ENCODE data around the gene LVRN. TPM values are rescaled to one million over a fixed set of nuclear protein-coding genes. Genes with fewer than 3 reads are reported as not detected.

The LVRN gene
- total RNA-seq, 1 experiment from 2014 or later: 1.9 TPM

GRCh38 chr5:115930630-115931337 lies 31.5 kb upstream of the LVRN start:
- no peaks in the 10 kb centered on the region for H4K20me1 ChIP-seq (ENCODE audit: insufficient read depth)
- H2AFZ ChIP-seq (ENCODE audit: low read depth, low read length, poor library complexity, severe bottlenecking): no peak overlapping the region
- H3K9me3 ChIP-seq (ENCODE audit: control insufficient read depth in 1 of 2, insufficient read depth in 1 of 2, low read depth in 1 of 2, low read length in 2 of 2): peaks cover 0 to 7% of the 10 kb centered on the region in 2 experiments; a peak in 1 of 4 replicates
- peak overlapping the region; percentile 48 for H3K9ac ChIP-seq (ENCODE audit: low read length)
- H3K27ac ChIP-seq (ENCODE audit: low read depth, low read length): peak overlapping the region; percentile 93
- peaks cover 3% of the 10 kb centered on the region; the same call in 1 of the 2 replicates for H3K79me2 ChIP-seq (ENCODE audit: insufficient read depth, low read length)
- TF ChIP-seq JUND (IDR thresholded peaks at IDR 0.05) (no peak), YY1 (IDR thresholded peaks at IDR 0.05; ENCODE audit: extremely low read depth, insufficient replicate concordance, low read depth, low read length) (peak; percentile 2), REST (IDR thresholded peaks at IDR 0.05; ENCODE audit: low read depth) (no peak), SP1 (IDR thresholded peaks at IDR 0.05; ENCODE audit: low read depth) (no peak), EZH2phosphoT487 (IDR thresholded peaks at IDR 0.05; ENCODE audit: borderline replicate concordance) (no peak), EZH2 (IDR thresholded peaks at IDR 0.05) (no peak)
- intact Hi-C loops (cut with micrococcal nuclease): loop anchor here (1.0 kb wide), 2 partner anchors 89 to 102 kb away; partner anchors contain the start of genes AP3S1, ARL14EPL and ATG12
- BruUV-seq (replicated peaks): TSS peak; percentile 74
- ATAC-seq (peak; percentile 25), DNase-seq (ENCODE audit: low read depth, low spot score) (no peak)
- H3K4me3 ChIP-seq (replicated peaks in 1 of 2; ENCODE audit: low read depth in 1 of 2, low read length in 2 of 2): no peak overlapping the region
- no peaks in the 10 kb centered on the region for H3K27me3 ChIP-seq (ENCODE audit: insufficient read depth, low read length)
- H3K4me1 ChIP-seq (ENCODE audit: control insufficient read depth in 1 of 2, insufficient read depth in 2 of 2, low read length in 2 of 2): peaks cover 44 to 78% of the 10 kb centered on the region in 2 experiments
- ChIA-PET CTCF (no interaction called here), RAD21 (ENCODE audit: low non-redundant PET in 1 of 2, low total read pairs in 2 of 2, uncharacterized antibody in 2 of 2, unreplicated experiment in 2 of 2) (no interaction called here), POLR2A (interaction anchor here (1.2 kb wide), 2 partner anchors 8 to 100 kb away, joined by 3 to 4 read pairs; no protein-coding TSS in a partner anchor)
- H3K36me3 ChIP-seq (ENCODE audit: control insufficient read depth in 1 of 2, insufficient read depth in 2 of 2, low read length in 2 of 2): peaks cover 0 to 15% of the 10 kb centered on the region in 2 experiments; a peak in 2 of 4 replicates
- no peaks in the 10 kb centered on the region for H3K9me2 ChIP-seq (ENCODE audit: insufficient read depth)
- peak overlapping the region; percentile 27; the same call in 1 of the 2 replicates for H3K4me2 ChIP-seq (ENCODE audit: low read length)

Measured in HCT116 (cell line).